GM12878 (cell line): ENCODE measurements around the gene MANBA. TPM values are rescaled to one million over a fixed set of nuclear protein-coding genes. Genes with fewer than 3 reads are reported as not detected.

Experiments used
- ATAC-seq: fragments of 200-7000 bp; cut with Tn5 transposase; 3 replicates; pipeline ENCODE4 v1.9.1; 2020; ENCODE audit warnings: mild to moderate bottlenecking, moderate library complexity
- BruUV-seq: library from RNA; stranded (reverse); fragments of 400-500 nt; replicated peaks from 2 replicates; lab custom pipeline; 2021; lab: Mats Ljungman, UMichigan
- CTCF ChIA-PET: fragments of 300-600 bp; sonication (Branson Sonifier 250); formaldehyde crosslinking; extraction: SDS; loops from one replicate; lab custom pipeline; 2021; ENCODE audit warnings: inconsistent platforms; lab: Yijun Ruan, JAX
- POLR2A ChIA-PET: fragments of 350-600 bp; formaldehyde crosslinking; extraction: SDS; loops from one replicate; lab custom pipeline; 2021; ENCODE audit warnings: inconsistent platforms; lab: Charles Lee
- RAD21 ChIA-PET: fragments of 300-600 bp; sonication (Branson Sonifier 250); formaldehyde crosslinking; loops from one replicate; lab custom pipeline; 2023; ENCODE audit warnings: antibody characterized with exemption; ENCODE audit not compliant: unreplicated experiment; lab: Charles Lee
- SMC1A ChIA-PET: fragments of 300-600 bp; sonication (Branson Sonifier 250); formaldehyde crosslinking; loops from one replicate; lab custom pipeline; 2023; ENCODE audit not compliant: unreplicated experiment, uncharacterized antibody; lab: Charles Lee
- DNase-seq: peaks from one replicate; pipeline ENCODE4 v3.0.0-alpha.2; 2011; ENCODE audit warnings: low read depth, low spot score
- FAIRE-seq: peaks from 3 replicates; lab custom pipeline; 2011; peaks lifted over from hg19 to GRCh38; lab: Jason Lieb, UNC
- H2AFZ ChIP-seq: 2 replicates; pipeline ENCODE4 v1.6.0; 2011; ENCODE audit warnings: low read depth, low read length, control low read depth; ENCODE audit not compliant: control insufficient read depth
- H3K27ac ChIP-seq: 2 replicates; pipeline ENCODE4 v1.5.1; 2011; ENCODE audit warnings: control low read depth; ENCODE audit not compliant: control insufficient read depth, insufficient read depth
- H3K27me3 ChIP-seq, 2 experiments: replicated peaks in 1 of 2; 2 replicates each; pipeline versions ENCODE4 v1.6.0 to v1.6.1; 2011; ENCODE audit warnings: low read length in 1 of 2; ENCODE audit not compliant: control insufficient read depth in 2 of 2, insufficient read depth in 2 of 2
- H3K36me3 ChIP-seq, 2 experiments: 2 replicates each; pipeline ENCODE4 v1.5.1; 2011; ENCODE audit warnings: low read length in 1 of 2; ENCODE audit not compliant: control insufficient read depth in 2 of 2, insufficient read depth in 2 of 2
- H3K4me1 ChIP-seq: 2 replicates; pipeline ENCODE4 v1.6.1; 2011; ENCODE audit warnings: mild to moderate bottlenecking, low read length, moderate library complexity, mixed read lengths; ENCODE audit not compliant: control insufficient read depth, insufficient read depth
- H3K4me2 ChIP-seq: 2 replicates; pipeline ENCODE4 v1.6.0; 2011; ENCODE audit warnings: control low read depth; ENCODE audit not compliant: control insufficient read depth, insufficient read depth
- H3K4me3 ChIP-seq: fragments of 200-600 bp; sonication (generic); 2 replicates; pipeline ENCODE4 v1.5.1; 2016
- H3K79me2 ChIP-seq: 2 replicates; pipeline ENCODE4 v1.6.0; 2011; ENCODE audit warnings: low read length; ENCODE audit not compliant: control insufficient read depth, insufficient read depth
- H3K9ac ChIP-seq: 2 replicates; pipeline ENCODE4 v1.8.0; 2011; ENCODE audit warnings: low read length, control low read depth, mixed read lengths; ENCODE audit not compliant: control insufficient read depth, insufficient read depth
- H3K9me3 ChIP-seq: replicated peaks from 3 replicates; pipeline ENCODE4 v1.5.1; 2011; ENCODE audit warnings: mild to moderate bottlenecking, low read length; ENCODE audit not compliant: control insufficient read depth, insufficient read depth
- H4K20me1 ChIP-seq: 2 replicates; pipeline ENCODE4 v1.6.0; 2011; ENCODE audit not compliant: control insufficient read depth, insufficient read depth
- ATF2 ChIP-seq: IDR thresholded peaks from 2 replicates; pipeline ENCODE4 v1.6.1; 2012; ENCODE audit warnings: low read length, inconsistent platforms
- HDAC6 ChIP-seq: fragments of 200-600 bp; sonication (generic); IDR thresholded peaks from one replicate; pipeline ENCODE4 v1.8.0; 2017; ENCODE audit warnings: antibody characterized with exemption; ENCODE audit not compliant: unreplicated experiment
- HDGF ChIP-seq: fragments of 450-650 bp; IDR thresholded peaks from 2 replicates; pipeline ENCODE4 v1.6.1; 2016; ENCODE audit warnings: antibody characterized with exemption
- NR2C1 ChIP-seq: fragments of 450-650 bp; IDR thresholded peaks from 2 replicates; pipeline ENCODE4 v1.6.1; 2017; ENCODE audit warnings: antibody characterized with exemption, mild to moderate bottlenecking, moderate library complexity
- STAT3 ChIP-seq: IDR thresholded peaks from 2 replicates; pipeline ENCODE4 v1.6.1; 2011; ENCODE audit warnings: low read depth, low read length, improper control_type of control experiment
- SUPT20H ChIP-seq: IDR thresholded peaks from 2 replicates; pipeline ENCODE4 v1.6.1; 2011; ENCODE audit warnings: low read depth, mild to moderate bottlenecking, low read length, moderate library complexity, borderline replicate concordance; ENCODE audit not compliant: control insufficient read depth
- TARDBP ChIP-seq: IDR thresholded peaks from 2 replicates; pipeline ENCODE4 v1.6.1; 2016; ENCODE audit warnings: borderline replicate concordance
- TCF12 ChIP-seq: IDR thresholded peaks from 2 replicates; pipeline ENCODE4 v1.6.1; 2011; ENCODE audit warnings: low read depth, mild to moderate bottlenecking, low read length
- YY1 ChIP-seq: IDR thresholded peaks from 2 replicates; pipeline ENCODE4 v1.6.1; 2011; ENCODE audit warnings: low read depth, mild to moderate bottlenecking, low read length
- ZBTB4 ChIP-seq: fragments of 450-650 bp; formaldehyde crosslinking; IDR thresholded peaks from 2 replicates; pipeline ENCODE4 v1.4.0; 2022; ENCODE audit warnings: mild to moderate bottlenecking, moderate library complexity
- ZNF687 ChIP-seq: fragments of 450-650 bp; IDR thresholded peaks from 2 replicates; pipeline ENCODE4 v1.6.1; 2017; ENCODE audit warnings: mild to moderate bottlenecking, moderate library complexity
- WGBS: methylation state at CpG from one replicate; pipeline ENCODE4 v1.1.6; 2016; ENCODE audit warnings: low lambda C conversion rate; ENCODE audit not compliant: insufficient replicate concordance, insufficient coverage; ENCODE audit errors: missing lambda C conversion rate; 5-methylcytosine and 5-hydroxymethylcytosine counted together
- in situ Hi-C: fragments of 300-500 bp; cut with MboI; formaldehyde crosslinking; loops from 9 replicates; pipeline ENCODE4 v1.14.3; 2018; ENCODE audit warnings: mixed read lengths
- intact Hi-C: fragments of 100-400 bp; cut with micrococcal nuclease; formaldehyde crosslinking; loops from one replicate; pipeline ENCODE4 v1.14.2; 2022; ENCODE audit not compliant: unreplicated experiment
- polyA plus RNA-seq, 11 experiments: library from polyadenylated mRNA; depleted of rRNA in 4 of 11; unstranded in 6 of 11; stranded (reverse) in 5 of 11; fragments of >200 nt; fragmentation: Nextera tagmentation in 4 of 11; fragmentation: Illumina TruSeq in 1 of 11; extraction: Ambion mirVana in 4 of 11; extraction: Trizol in 1 of 11; gene quantifications; 1 replicate in 1 of 11; 2 replicates in 10 of 11; pipeline versions ENCODE4 v1.2.1 to v1.2.3, GENCODE V29; 2011 to 2016; ENCODE audit warnings: inconsistent platforms in 2 of 11, missing spikeins in 2 of 11, low read depth in 1 of 11
- total RNA-seq, 4 experiments: library from RNA; depleted of rRNA in 3 of 4; stranded (reverse); fragments of >200 nt in 3 of 4; fragmentation: Illumina TruSeq in 1 of 4; extraction: Trizol in 1 of 4; gene quantifications; 2 replicates each; pipeline versions ENCODE4 v1.2.1 to v1.2.3, GENCODE V29; 2013 to 2021
- TF ChIP-seq, protein P1 (sequence below): fragments of 450-650 bp; IDR thresholded peaks from 2 replicates; pipeline ENCODE4 v1.6.1; 2017; ENCODE audit warnings: low read depth, mild to moderate bottlenecking, moderate library complexity
- TF ChIP-seq, protein P2 (sequence below): fragments of 450-650 bp; IDR thresholded peaks from 2 replicates; pipeline ENCODE4 v1.6.1; 2017; ENCODE audit warnings: borderline replicate concordance

MANBA gene
- total and polyA plus RNA-seq, 10 of the 15 experiments (the other 5 are each of a cell fraction or from before 2014, with no cell fraction given) = 3.8 to 19.0 (median 12.5) TPM

DNA sequence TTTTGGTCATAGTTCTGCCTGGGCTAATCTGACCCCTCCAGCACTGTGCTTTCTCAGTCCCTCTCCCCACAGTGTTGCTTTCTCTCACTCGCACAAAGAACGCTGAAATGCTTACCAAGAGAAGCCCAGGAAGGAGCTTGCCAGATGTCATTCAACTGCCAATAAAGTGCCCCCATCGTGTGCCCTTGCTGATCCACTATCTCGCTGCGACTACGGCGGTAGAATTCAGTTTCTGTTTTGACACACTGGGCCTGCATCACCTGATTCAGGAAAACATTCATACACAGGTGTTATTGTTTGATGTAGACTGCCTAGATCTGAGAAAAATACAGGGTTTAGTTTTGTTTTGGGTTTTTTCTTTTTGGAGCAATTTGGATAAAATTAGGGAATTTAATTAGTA lies 121.2 kb downstream of the MANBA start:
- no TSS peak for BruUV-seq
- no peak for TF ChIP-seq ZBTB4 (CRISPR knock-in tag)
- no peak for TF ChIP-seq SUPT20H
- no peak for TF ChIP-seq HDGF
- TF ChIP-seq, protein P1, sequence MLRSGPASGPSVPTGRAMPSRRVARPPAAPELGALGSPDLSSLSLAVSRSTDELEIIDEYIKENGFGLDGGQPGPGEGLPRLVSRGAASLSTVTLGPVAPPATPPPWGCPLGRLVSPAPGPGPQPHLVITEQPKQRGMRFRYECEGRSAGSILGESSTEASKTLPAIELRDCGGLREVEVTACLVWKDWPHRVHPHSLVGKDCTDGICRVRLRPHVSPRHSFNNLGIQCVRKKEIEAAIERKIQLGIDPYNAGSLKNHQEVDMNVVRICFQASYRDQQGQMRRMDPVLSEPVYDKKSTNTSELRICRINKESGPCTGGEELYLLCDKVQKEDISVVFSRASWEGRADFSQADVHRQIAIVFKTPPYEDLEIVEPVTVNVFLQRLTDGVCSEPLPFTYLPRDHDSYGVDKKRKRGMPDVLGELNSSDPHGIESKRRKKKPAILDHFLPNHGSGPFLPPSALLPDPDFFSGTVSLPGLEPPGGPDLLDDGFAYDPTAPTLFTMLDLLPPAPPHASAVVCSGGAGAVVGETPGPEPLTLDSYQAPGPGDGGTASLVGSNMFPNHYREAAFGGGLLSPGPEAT = no peak
- no peak for TF ChIP-seq ATF2
- no peak for TF ChIP-seq TCF12
- no peak for TF ChIP-seq HDAC6
- TF ChIP-seq TARDBP = no peak
- TF ChIP-seq, protein P2, sequence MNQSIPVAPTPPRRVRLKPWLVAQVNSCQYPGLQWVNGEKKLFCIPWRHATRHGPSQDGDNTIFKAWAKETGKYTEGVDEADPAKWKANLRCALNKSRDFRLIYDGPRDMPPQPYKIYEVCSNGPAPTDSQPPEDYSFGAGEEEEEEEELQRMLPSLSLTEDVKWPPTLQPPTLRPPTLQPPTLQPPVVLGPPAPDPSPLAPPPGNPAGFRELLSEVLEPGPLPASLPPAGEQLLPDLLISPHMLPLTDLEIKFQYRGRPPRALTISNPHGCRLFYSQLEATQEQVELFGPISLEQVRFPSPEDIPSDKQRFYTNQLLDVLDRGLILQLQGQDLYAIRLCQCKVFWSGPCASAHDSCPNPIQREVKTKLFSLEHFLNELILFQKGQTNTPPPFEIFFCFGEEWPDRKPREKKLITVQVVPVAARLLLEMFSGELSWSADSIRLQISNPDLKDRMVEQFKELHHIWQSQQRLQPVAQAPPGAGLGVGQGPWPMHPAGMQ = no peak
- no peak for TF ChIP-seq STAT3
- TF ChIP-seq ZNF687 = no peak
- no peak for TF ChIP-seq YY1
- TF ChIP-seq NR2C1 = no peak

More for the DNA sequence above, 121.2 kb downstream of the MANBA start:
- CTCF ChIA-PET = interaction anchor here (1.0 to 1.3 kb wide), 2 partner anchors 209 to 452 kb away, joined by 3 to 4 read pairs; no protein-coding TSS in a partner anchor
- SMC1A ChIA-PET = interaction anchor here (0.7 kb wide), 1 partner anchor 22 kb away, joined by 3 read pairs; no protein-coding TSS in a partner anchor
- 87% methylated on average over 7 of the region's 7 CpGs for whole genome bisulfite sequencing
- Histone ChIP-seq H3K36me3 (peaks cover 0 to 6% of the 10 kb centered on the region in 2 experiments; a peak in 3 of 4 replicates), H3K4me3 (no peak overlapping the region), H3K27me3 (no peaks in the 10 kb centered on the region), H3K9me3 (no peaks in the 10 kb centered on the region), H3K9ac (no peak overlapping the region), H3K27ac (no peak overlapping the region), H3K4me1 (no peaks in the 10 kb centered on the region), H3K79me2 (no peaks in the 10 kb centered on the region), H2AFZ (no peak overlapping the region), H4K20me1 (no peaks in the 10 kb centered on the region), H3K4me2 (no peak overlapping the region)
- RAD21 ChIA-PET = no interaction called here
- intact Hi-C loops = no loop called here
- POLR2A ChIA-PET = no interaction called here
- no peak for ATAC-seq
- FAIRE-seq = no peak
- in situ Hi-C loops = loop anchor here (25.0 kb wide), 1 partner anchor 1148 kb away; no protein-coding TSS in a partner anchor
- DNase-seq = no peak
